H9 (cell line): ENCODE results near the gene SKIC3. TPM values are rescaled to one million over a fixed set of nuclear protein-coding genes. Genes with fewer than 3 reads are reported as not detected.

ENCODE experiments used
- DNase-seq: peaks from one replicate; pipeline ENCODE4 v3.0.0-alpha.2; 2017
- H2AFZ ChIP-seq: one replicate; pipeline ENCODE4 v1.6.1; 2013; ENCODE audit warnings: mild to moderate bottlenecking, low read length, control low read depth, moderate library complexity
- H2AK5ac ChIP-seq: 2 replicates; pipeline ENCODE4 v1.6.1; 2013; ENCODE audit warnings: low read length, control low read depth, mixed read lengths; ENCODE audit not compliant: insufficient read length
- H2BK120ac ChIP-seq: one replicate; pipeline ENCODE4 v1.6.1; 2013; ENCODE audit warnings: low read depth, mild to moderate bottlenecking, low read length, control low read depth, inconsistent platforms; ENCODE audit not compliant: poor library complexity, severe bottlenecking
- H2BK12ac ChIP-seq: 2 replicates; pipeline ENCODE4 v1.6.1; 2013; ENCODE audit warnings: low read length, control low read depth, mixed read lengths, low read depth; ENCODE audit not compliant: insufficient read length
- H2BK15ac ChIP-seq: 2 replicates; pipeline ENCODE4 v1.6.1; 2013; ENCODE audit warnings: low read depth, low read length, control low read depth
- H2BK20ac ChIP-seq: one replicate; pipeline ENCODE4 v1.6.1; 2013; ENCODE audit warnings: low read depth, mild to moderate bottlenecking, low read length, control low read depth, inconsistent platforms; ENCODE audit not compliant: poor library complexity, severe bottlenecking
- H2BK5ac ChIP-seq: 2 replicates; pipeline ENCODE4 v1.6.1; 2013; ENCODE audit warnings: low read length, control low read depth, mixed read lengths; ENCODE audit not compliant: insufficient read length
- H3K14ac ChIP-seq: 2 replicates; pipeline ENCODE4 v1.6.1; 2013; ENCODE audit warnings: low read length, control low read depth; ENCODE audit not compliant: insufficient read depth
- H3K18ac ChIP-seq: 2 replicates; pipeline ENCODE4 v1.6.1; 2013; ENCODE audit warnings: low read depth, mild to moderate bottlenecking, mixed read lengths, low read length, control low read depth; ENCODE audit not compliant: insufficient read length
- H3K23ac ChIP-seq: 2 replicates; pipeline ENCODE4 v1.6.1; 2013; ENCODE audit warnings: low read length, control low read depth, mixed read lengths, low read depth; ENCODE audit not compliant: insufficient read length
- H3K23me2 ChIP-seq: 2 replicates; pipeline ENCODE4 v1.6.1; 2013; ENCODE audit warnings: low read depth, mild to moderate bottlenecking, mixed read lengths, low read length, control low read depth; ENCODE audit not compliant: insufficient read length, poor library complexity, severe bottlenecking
- H3K27ac ChIP-seq: 2 replicates; pipeline ENCODE4 v1.5.1; 2013; ENCODE audit warnings: low read length, control low read depth, mixed read lengths, low read depth; ENCODE audit not compliant: insufficient read length
- H3K27me3 ChIP-seq: 2 replicates; pipeline ENCODE4 v1.6.1; 2013; ENCODE audit warnings: low read length, control low read depth, inconsistent platforms; ENCODE audit not compliant: insufficient read depth
- H3K4ac ChIP-seq: 2 replicates; pipeline ENCODE4 v1.6.1; 2013; ENCODE audit warnings: low read depth, mild to moderate bottlenecking, control low read depth, inconsistent platforms, low read length, moderate library complexity
- H3K4me1 ChIP-seq: 2 replicates; pipeline ENCODE4 v1.6.1; 2013; ENCODE audit warnings: low read length, control low read depth, inconsistent platforms; ENCODE audit not compliant: insufficient read depth
- H3K4me2 ChIP-seq: 2 replicates; pipeline ENCODE4 v1.6.1; 2013; ENCODE audit warnings: low read length, control low read depth, mixed read lengths; ENCODE audit not compliant: insufficient read length, insufficient read depth
- H3K56ac ChIP-seq: 2 replicates; pipeline ENCODE4 v1.6.1; 2013; ENCODE audit warnings: low read depth, mild to moderate bottlenecking, mixed read lengths, low read length, control low read depth; ENCODE audit not compliant: insufficient read length
- H3K79me1 ChIP-seq: 2 replicates; pipeline ENCODE4 v1.6.1; 2013; ENCODE audit warnings: low read depth, mild to moderate bottlenecking, moderate library complexity, low read length, control low read depth, inconsistent platforms; ENCODE audit not compliant: insufficient read depth, poor library complexity, severe bottlenecking
- H3K79me2 ChIP-seq: 2 replicates; pipeline ENCODE4 v1.6.1; 2013; ENCODE audit warnings: low read length, control low read depth, inconsistent platforms; ENCODE audit not compliant: insufficient read depth
- H3K9ac ChIP-seq: 2 replicates; pipeline ENCODE4 v1.6.1; 2013; ENCODE audit warnings: low read length, control low read depth, mixed read lengths; ENCODE audit not compliant: insufficient read length; ENCODE audit errors: extremely low read depth
- H3K9me3 ChIP-seq: one replicate; pipeline ENCODE4 v1.6.1; 2013; ENCODE audit warnings: low read depth, low read length, inconsistent platforms; ENCODE audit not compliant: control insufficient read depth
- H3T11ph ChIP-seq: one replicate; pipeline ENCODE4 v1.6.1; 2013; ENCODE audit warnings: mild to moderate bottlenecking, low read length, control low read depth, inconsistent platforms
- H4K20me1 ChIP-seq: one replicate; pipeline ENCODE4 v1.6.1; 2013; ENCODE audit not compliant: control insufficient read depth, insufficient read length, insufficient read depth
- H4K5ac ChIP-seq: 2 replicates; pipeline ENCODE4 v1.6.1; 2013; ENCODE audit warnings: low read depth, mild to moderate bottlenecking, mixed read lengths, low read length, control low read depth; ENCODE audit not compliant: insufficient read length
- H4K8ac ChIP-seq: replicated peaks from 2 replicates; pipeline ENCODE4 v1.6.1; 2013; ENCODE audit warnings: low read length, control low read depth, mixed read lengths, low read depth; ENCODE audit not compliant: insufficient read length
- H4K91ac ChIP-seq: 2 replicates; pipeline ENCODE4 v1.6.1; 2013; ENCODE audit warnings: low read depth, mild to moderate bottlenecking, moderate library complexity, mixed read lengths, low read length, control low read depth; ENCODE audit not compliant: insufficient read length
- H3K27ac Mint-ChIP-seq, 3 experiments: 2 replicates in 2 of 3; 3 replicates in 1 of 3; pipeline ENCODE4 v1.8.0; 2020 to 2021; ENCODE audit warnings: mixed read lengths in 3 of 3, mild to moderate bottlenecking in 1 of 3, moderate library complexity in 1 of 3
- H3K27me3 Mint-ChIP-seq: 2 replicates; pipeline ENCODE4 v1.8.0; 2021; ENCODE audit warnings: low read depth, mild to moderate bottlenecking, moderate library complexity, mixed read lengths
- H3K36me3 Mint-ChIP-seq, 3 experiments: 2 replicates in 2 of 3; 3 replicates in 1 of 3; pipeline ENCODE4 v1.8.0; 2020 to 2021; ENCODE audit warnings: low read depth in 3 of 3, mixed read lengths in 3 of 3; ENCODE audit not compliant: insufficient read depth in 1 of 3
- H3K4me1 Mint-ChIP-seq, 2 experiments: 2 replicates each; pipeline ENCODE4 v1.8.0; 2020; ENCODE audit warnings: mixed read lengths in 2 of 2
- H3K4me3 Mint-ChIP-seq, 2 experiments: 2 replicates in 1 of 2; 3 replicates in 1 of 2; pipeline ENCODE4 v1.8.0; 2020 to 2021; ENCODE audit warnings: mild to moderate bottlenecking in 2 of 2, mixed read lengths in 2 of 2, moderate library complexity in 1 of 2
- H3K9me3 Mint-ChIP-seq, 2 experiments: 2 replicates in 1 of 2; 3 replicates in 1 of 2; pipeline ENCODE4 v1.8.0; 2020; ENCODE audit warnings: mild to moderate bottlenecking in 2 of 2, mixed read lengths in 2 of 2, moderate library complexity in 1 of 2
- total RNA-seq: library from RNA; stranded (reverse); gene quantifications from 2 replicates; pipeline ENCODE4 v1.2.1, GENCODE V29; 2021
- TF ChIP-seq, protein P1 (sequence below): fragments of 200-600 bp; sonication (generic); conservative IDR thresholded peaks from 3 replicates; pipeline ENCODE4 v1.8.0; 2021; ENCODE audit warnings: antibody characterized with exemption, mild to moderate bottlenecking

SKIC3 gene
- total RNA-seq, 1 experiment from 2014 or later, result 64.7 TPM

DNA sequence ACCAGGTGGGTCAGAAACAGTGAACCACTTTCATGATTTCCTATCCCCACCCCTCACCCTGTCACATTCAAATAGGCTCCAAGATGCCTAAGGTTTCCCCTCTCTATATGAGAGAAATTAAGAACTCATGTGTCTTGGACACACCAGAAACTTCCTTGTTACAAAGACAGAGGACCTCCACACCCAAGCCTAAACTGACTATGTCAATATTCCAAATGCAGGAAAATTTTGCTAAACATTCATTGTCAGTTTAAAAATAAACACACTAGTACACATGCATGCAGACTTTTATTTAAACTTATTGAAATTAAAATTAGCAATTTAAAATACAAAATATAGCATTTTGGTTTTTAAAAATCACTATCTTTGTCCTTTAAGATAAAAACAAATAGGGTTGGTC, 26.2 kb downstream of the SKIC3 start:
- H3K27ac ChIP-seq, result no peak overlapping the region
- H3K18ac ChIP-seq, result no peak overlapping the region
- H3K23me2 ChIP-seq, result no peaks in the 10 kb centered on the region
- peaks cover 6 to 52% (median 38%) of the 10 kb centered on the region in 3 experiments; a peak in 6 of 7 replicates for H3K36me3 Mint-ChIP-seq
- H3K27ac Mint-ChIP-seq, result no peak overlapping the region
- no peak overlapping the region for H4K8ac ChIP-seq
- no peak overlapping the region for H2BK12ac ChIP-seq
- no peaks in the 10 kb centered on the region for H3K9me3 Mint-ChIP-seq
- no peak overlapping the region for H3K56ac ChIP-seq
- H3K9ac ChIP-seq, result no peak overlapping the region
- no peak overlapping the region for H2BK15ac ChIP-seq
- no peak for DNase-seq
- H3K4me1 ChIP-seq, result peaks cover 3% of the 10 kb centered on the region; the same call in 1 of the 2 replicates
- no peak overlapping the region for H3K23ac ChIP-seq
- H2BK5ac ChIP-seq, result no peak overlapping the region
- no peaks in the 10 kb centered on the region for H4K20me1 ChIP-seq
- no peak overlapping the region for H2AFZ ChIP-seq
- H3K4me3 Mint-ChIP-seq, result no peak overlapping the region
- H2BK120ac ChIP-seq, result no peak overlapping the region
- no peak overlapping the region for H4K91ac ChIP-seq
- H3K4me2 ChIP-seq, result no peak overlapping the region
- no peak overlapping the region for H2AK5ac ChIP-seq
- no peak overlapping the region for H4K5ac ChIP-seq
- H3K27me3 Mint-ChIP-seq, result no peaks in the 10 kb centered on the region
- no peak overlapping the region for H2BK20ac ChIP-seq
- peaks cover 17 to 23% of the 10 kb centered on the region in 2 experiments for H3K4me1 Mint-ChIP-seq
- H3K9me3 ChIP-seq, result no peaks in the 10 kb centered on the region
- H3K4ac ChIP-seq, result no peak overlapping the region
- no peak overlapping the region for H3K14ac ChIP-seq
- H3K27me3 ChIP-seq, result no peaks in the 10 kb centered on the region
- no peak overlapping the region for H3T11ph ChIP-seq
- H3K79me1 ChIP-seq, result no peaks in the 10 kb centered on the region
- TF ChIP-seq, protein P1, sequence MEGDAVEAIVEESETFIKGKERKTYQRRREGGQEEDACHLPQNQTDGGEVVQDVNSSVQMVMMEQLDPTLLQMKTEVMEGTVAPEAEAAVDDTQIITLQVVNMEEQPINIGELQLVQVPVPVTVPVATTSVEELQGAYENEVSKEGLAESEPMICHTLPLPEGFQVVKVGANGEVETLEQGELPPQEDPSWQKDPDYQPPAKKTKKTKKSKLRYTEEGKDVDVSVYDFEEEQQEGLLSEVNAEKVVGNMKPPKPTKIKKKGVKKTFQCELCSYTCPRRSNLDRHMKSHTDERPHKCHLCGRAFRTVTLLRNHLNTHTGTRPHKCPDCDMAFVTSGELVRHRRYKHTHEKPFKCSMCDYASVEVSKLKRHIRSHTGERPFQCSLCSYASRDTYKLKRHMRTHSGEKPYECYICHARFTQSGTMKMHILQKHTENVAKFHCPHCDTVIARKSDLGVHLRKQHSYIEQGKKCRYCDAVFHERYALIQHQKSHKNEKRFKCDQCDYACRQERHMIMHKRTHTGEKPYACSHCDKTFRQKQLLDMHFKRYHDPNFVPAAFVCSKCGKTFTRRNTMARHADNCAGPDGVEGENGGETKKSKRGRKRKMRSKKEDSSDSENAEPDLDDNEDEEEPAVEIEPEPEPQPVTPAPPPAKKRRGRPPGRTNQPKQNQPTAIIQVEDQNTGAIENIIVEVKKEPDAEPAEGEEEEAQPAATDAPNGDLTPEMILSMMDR, result no peak
- no peaks in the 10 kb centered on the region for H3K79me2 ChIP-seq
